ENCODE data around the gene ISOC1. TPM values are rescaled to one million over a fixed set of nuclear protein-coding genes. Genes with fewer than 3 reads are reported as not detected.

ISOC1 gene
- 10 to 100 TPM; 62.9 to 98.4 (median 88.4) TPM for total RNA-seq
- polyA plus RNA-seq: 121 TPM
- long read RNA-seq, donor 1, transcript ISOC1-201 (5 exons, 1,940 nt): major isoform, 394 of 409 reads
- long read RNA-seq, donor 1, partial matches to known transcripts: 3 of 409 reads
- long read RNA-seq, donor 1, other reads (novel, unspliced or antisense): 12 of 409 reads
- long read RNA-seq, donor 2, transcript ISOC1-201 (5 exons, 1,940 nt): major isoform, 134 of 138 reads
- long read RNA-seq, donor 2, partial matches to known transcripts: 3 of 138 reads
- long read RNA-seq, donor 2, other reads (novel, unspliced or antisense): 1 of 138 reads
- long read RNA-seq, donor 3, transcript ISOC1-201 (5 exons, 1,940 nt): major isoform, 535 of 556 reads
- long read RNA-seq, donor 3, partial matches to known transcripts: 1 of 556 reads
- long read RNA-seq, donor 3, other reads (novel, unspliced or antisense): 20 of 556 reads
- long read RNA-seq, donor 4, transcript ISOC1-201 (5 exons, 1,940 nt): major isoform, 164 of 174 reads
- long read RNA-seq, donor 4, partial matches to known transcripts: 0 of 174 reads
- long read RNA-seq, donor 4, other reads (novel, unspliced or antisense): 10 of 174 reads

DNA sequence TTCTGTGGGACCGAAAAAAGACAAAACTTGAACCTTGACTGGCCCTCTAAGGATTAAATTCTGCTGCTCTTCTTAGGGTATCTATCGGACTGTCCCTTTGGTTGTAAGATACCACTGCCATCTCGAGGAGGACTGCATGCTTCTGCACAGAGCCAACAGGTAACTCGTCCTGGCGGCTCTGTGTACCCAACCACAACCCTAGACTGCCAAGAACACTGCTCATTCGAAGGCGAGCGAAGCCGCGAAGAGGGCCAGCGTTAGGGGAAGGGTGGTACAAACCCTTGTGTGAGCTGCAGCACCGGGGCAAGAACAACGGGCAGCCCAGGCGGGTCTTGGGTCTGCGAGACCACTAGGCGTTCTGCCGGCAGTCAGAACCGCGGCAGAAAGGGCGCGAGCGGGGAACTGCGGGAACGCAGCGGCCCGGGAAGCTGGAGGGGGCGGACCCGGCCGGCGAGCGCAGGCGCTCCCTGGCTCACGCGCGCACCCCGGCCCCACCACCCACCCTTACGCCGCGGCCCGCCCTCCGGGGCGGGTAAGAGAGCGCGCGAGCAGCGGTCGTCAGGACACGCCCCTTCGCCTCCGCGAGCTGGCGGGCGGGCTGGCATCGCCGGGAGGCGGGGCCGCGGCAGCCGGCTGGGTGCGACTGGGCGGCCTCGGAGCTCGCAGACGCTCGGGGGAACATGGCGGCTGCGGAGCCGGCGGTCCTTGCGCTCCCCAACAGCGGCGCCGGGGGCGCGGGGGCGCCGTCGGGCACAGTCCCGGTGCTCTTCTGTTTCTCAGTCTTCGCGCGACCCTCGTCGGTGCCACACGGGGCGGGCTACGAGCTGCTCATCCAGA is at the start of gene ISOC1:
TSS of gene ISOC1 (plus strand) at position 663 of the 837 bp plus-strand sequence. CDS start at position 681, 18 bp downstream.
- Histone ChIP-seq H3K27me3 (ENCODE audit: control insufficient read depth, insufficient read depth) (no peaks in the 10 kb centered on the region), H3K4me3 (ENCODE audit: low read length) (peak within 1 kb of the TSS; percentile 84), H3K4me1 (ENCODE audit: control insufficient read depth, insufficient read depth, low read length) (peaks cover 2% of the 10 kb centered on the region), H3K9me3 (ENCODE audit: control insufficient read depth, low read length) (no peaks in the 10 kb centered on the region), H3K27ac (ENCODE audit: low read length) (peak within 1 kb of the TSS; percentile 94)
- WGBS: under 1% methylated on average over 87 of the region's 87 CpGs
- ATAC-seq (peak; percentile 98 to 99), DNase-seq (peak; percentile 94 to 98 (median 97))
- intact Hi-C loops (cut with DNase I): no loop called here

DNA sequence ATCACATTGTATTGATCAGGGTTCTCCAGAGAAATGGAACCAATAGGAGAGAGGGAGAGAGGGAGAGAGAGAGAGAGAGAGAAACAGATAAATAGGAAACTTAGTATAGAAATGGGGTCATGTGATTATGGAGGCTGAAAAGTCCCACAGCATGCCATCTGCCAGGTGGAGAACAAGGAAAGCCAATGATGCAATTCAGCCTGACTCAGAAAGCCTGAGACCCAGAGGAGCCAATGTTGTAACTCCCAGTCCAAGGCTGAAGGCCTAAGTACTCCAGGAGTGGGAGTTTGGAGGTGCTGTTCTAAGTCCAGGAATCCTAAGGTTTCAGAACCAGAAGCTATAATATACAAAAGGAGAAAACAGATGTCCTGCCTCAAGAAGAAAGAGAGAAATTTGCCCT is 48.4 kb upstream of the ISOC1 start:
- intact Hi-C loops (cut with DNase I): no loop called here
- no peaks in the 10 kb centered on the region for H3K27me3 ChIP-seq (ENCODE audit: control insufficient read depth, insufficient read depth)
- DNase-seq (no peak), ATAC-seq (no peak)
- peaks cover 3% of the 10 kb centered on the region for H3K4me1 ChIP-seq (ENCODE audit: control insufficient read depth, insufficient read depth, low read length)
- H3K9me3 ChIP-seq (ENCODE audit: control insufficient read depth, low read length): no peaks in the 10 kb centered on the region
- H3K27ac ChIP-seq (ENCODE audit: low read length): no peak overlapping the region
- H3K4me3 ChIP-seq (ENCODE audit: low read length): no peak overlapping the region

DNA sequence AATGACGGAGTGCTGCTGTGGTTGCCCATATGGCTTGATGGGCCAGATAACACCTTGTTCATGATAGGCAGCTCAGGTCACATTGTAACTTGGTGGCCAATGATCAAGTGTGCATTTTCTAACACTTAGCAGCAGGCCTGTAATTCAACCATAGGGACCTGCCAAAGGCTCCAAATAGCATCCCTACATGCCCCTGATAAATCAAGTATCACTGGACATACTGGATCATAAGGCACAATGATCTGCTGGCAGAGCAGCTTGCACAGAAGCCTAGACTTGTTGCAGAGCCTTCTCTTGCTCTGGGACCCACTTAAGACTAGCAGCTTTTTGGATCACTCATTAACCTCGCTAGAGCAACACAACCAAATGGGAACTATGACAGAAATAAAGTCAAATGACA is 46.0 kb upstream of the ISOC1 start:
- no peak for ATAC-seq
- peaks cover 5% of the 10 kb centered on the region for H3K4me1 ChIP-seq (ENCODE audit: control insufficient read depth, insufficient read depth, low read length)
- 45% methylated on average over 2 of the region's 2 CpGs for WGBS
- no peak overlapping the region for H3K27ac ChIP-seq (ENCODE audit: low read length)
- H3K9me3 ChIP-seq (ENCODE audit: control insufficient read depth, low read length): no peaks in the 10 kb centered on the region
- H3K27me3 ChIP-seq (ENCODE audit: control insufficient read depth, insufficient read depth): no peaks in the 10 kb centered on the region
- H3K4me3 ChIP-seq (ENCODE audit: low read length): no peak overlapping the region
- DNase-seq: no peak
- intact Hi-C loops (cut with DNase I): no loop called here

DNA sequence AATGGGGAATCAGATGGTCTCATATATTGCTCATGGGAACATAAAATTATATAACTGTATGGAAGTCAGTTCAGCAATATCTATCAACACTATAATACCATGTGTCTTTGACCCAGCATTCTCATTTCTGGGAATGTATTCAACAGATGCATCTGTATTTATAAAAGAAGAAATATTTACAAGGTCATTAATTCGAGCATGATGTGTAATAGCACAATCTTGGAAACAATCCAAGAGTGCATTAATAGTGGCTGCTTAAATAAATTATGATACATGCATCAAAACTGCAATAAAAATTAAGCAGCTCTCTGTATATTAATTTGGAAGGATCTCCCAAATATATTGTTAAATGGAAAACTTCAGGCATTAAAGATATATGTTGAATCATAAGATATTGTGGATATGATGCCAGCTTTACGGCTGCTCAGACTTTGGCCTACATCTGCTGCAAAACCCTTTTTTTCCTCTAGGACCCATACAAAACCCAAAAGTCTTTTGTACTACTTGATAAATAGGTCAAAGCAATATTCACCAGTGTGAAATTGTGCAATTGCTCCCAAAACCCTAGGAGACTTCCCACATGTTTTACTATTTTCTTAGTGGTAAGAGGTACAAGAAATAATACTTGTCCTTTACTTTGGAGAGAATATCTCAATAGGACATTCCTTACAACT is 45.3 kb upstream of the ISOC1 start:
- no peaks in the 10 kb centered on the region for H3K27me3 ChIP-seq (ENCODE audit: control insufficient read depth, insufficient read depth)
- H3K4me1 ChIP-seq (ENCODE audit: control insufficient read depth, insufficient read depth, low read length): peaks cover 5% of the 10 kb centered on the region
- H3K4me3 ChIP-seq (ENCODE audit: low read length): no peak overlapping the region
- WGBS: 55% methylated on average over 2 of the region's 2 CpGs
- no peak overlapping the region for H3K27ac ChIP-seq (ENCODE audit: low read length)
- ATAC-seq (no peak), DNase-seq (no peak)
- H3K9me3 ChIP-seq (ENCODE audit: control insufficient read depth, low read length): no peaks in the 10 kb centered on the region
- intact Hi-C loops (cut with DNase I): no loop called here

DNA sequence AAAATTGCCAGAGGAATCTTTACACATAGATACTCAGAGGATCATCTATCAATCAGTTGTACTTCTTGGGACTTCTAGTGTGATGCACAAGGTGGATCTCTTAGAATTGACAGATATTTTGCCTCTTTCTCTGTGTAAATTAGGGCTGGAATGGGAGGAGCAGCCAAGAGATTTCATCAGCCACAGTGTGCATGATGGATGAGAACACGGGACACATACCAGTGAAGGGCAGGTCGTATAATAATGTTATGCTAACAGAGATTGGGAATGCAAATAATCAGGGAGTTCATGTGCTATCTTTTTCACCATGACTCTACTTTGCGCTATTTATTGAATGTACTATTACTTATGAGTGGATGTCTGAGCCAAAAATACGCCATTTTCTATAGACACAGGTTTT is 43.3 kb upstream of the ISOC1 start:
- H3K4me1 ChIP-seq (ENCODE audit: control insufficient read depth, insufficient read depth, low read length): peaks cover 5% of the 10 kb centered on the region
- no peaks in the 10 kb centered on the region for H3K27me3 ChIP-seq (ENCODE audit: control insufficient read depth, insufficient read depth)
- WGBS: 55% methylated on average over 4 of the region's 4 CpGs
- ATAC-seq (peak in 1 of 2 donors; percentile 40), DNase-seq (no peak)
- H3K27ac ChIP-seq (ENCODE audit: low read length): no peak overlapping the region
- no peaks in the 10 kb centered on the region for H3K9me3 ChIP-seq (ENCODE audit: control insufficient read depth, low read length)
- intact Hi-C loops (cut with DNase I): no loop called here
- H3K4me3 ChIP-seq (ENCODE audit: low read length): no peak overlapping the region

DNA sequence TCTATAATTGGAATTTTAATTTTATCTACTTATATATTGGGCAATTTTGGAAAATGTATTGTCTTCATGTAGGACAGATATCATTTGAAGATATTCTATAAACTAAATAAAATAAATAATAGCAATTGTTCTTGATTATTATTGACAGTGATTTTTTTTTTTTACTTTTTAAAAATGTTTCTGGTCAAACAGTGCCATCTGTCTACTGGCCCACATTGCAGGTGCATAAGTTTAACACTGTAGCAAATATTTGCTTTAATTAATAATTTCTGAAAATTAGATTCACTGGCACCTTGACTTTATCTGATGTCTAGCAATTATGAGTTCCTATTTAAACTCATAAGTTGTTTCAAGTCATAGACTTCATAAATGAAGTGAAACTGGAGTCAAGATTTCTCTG is 41.1 kb upstream of the ISOC1 start:
- peaks cover 4% of the 10 kb centered on the region for H3K4me1 ChIP-seq (ENCODE audit: control insufficient read depth, insufficient read depth, low read length)
- H3K9me3 ChIP-seq (ENCODE audit: control insufficient read depth, low read length): no peaks in the 10 kb centered on the region
- H3K27me3 ChIP-seq (ENCODE audit: control insufficient read depth, insufficient read depth): no peaks in the 10 kb centered on the region
- H3K27ac ChIP-seq (ENCODE audit: low read length): no peak overlapping the region
- no peak for DNase-seq
- intact Hi-C loops (cut with DNase I): no loop called here
- no peak overlapping the region for H3K4me3 ChIP-seq (ENCODE audit: low read length)
- ATAC-seq: no peak

DNA sequence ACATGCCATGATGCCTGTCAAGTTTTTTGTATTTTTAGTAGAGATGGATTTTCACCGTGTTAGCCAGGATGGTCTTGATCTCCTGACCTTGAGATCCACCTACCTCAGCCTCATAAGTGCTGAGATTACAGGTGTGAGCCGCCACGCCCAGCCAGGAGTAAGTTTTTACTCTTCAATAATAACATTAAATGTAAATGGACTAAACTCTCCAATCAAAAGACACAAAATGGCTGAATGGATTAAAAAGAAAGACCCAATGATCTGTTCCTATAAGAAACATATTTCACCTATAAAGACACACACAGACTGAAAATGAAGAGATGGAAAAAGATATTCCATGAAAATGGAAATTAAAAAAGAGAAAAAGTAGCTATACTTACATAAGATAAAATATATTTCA is 37.2 kb upstream of the ISOC1 start:
- H3K4me1 ChIP-seq (ENCODE audit: control insufficient read depth, insufficient read depth, low read length): no peaks in the 10 kb centered on the region
- H3K27me3 ChIP-seq (ENCODE audit: control insufficient read depth, insufficient read depth): no peaks in the 10 kb centered on the region
- DNase-seq (no peak), ATAC-seq (no peak)
- H3K27ac ChIP-seq (ENCODE audit: low read length): no peak overlapping the region
- H3K4me3 ChIP-seq (ENCODE audit: low read length): no peak overlapping the region
- no peaks in the 10 kb centered on the region for H3K9me3 ChIP-seq (ENCODE audit: control insufficient read depth, low read length)
- intact Hi-C loops (cut with DNase I): no loop called here
- WGBS: 95% methylated on average over 3 of the region's 3 CpGs

DNA sequence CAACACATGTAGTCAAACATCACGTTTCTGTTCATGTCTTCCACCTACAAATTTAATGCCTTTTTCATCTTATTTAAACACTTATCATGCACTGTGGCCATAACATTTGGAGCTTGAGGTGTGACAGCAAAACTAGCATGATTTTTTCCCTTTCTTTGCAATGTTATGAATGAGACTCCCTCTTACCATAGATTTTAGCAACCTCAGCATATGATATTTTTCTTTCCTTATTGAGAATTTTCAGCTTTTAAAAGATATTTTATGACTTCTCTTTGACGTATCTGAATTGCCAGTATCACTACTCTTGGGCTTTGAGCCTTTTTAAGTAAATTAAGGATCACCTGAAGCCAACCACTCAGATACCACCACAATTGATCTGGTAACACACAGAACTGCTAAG is 32.7 kb upstream of the ISOC1 start:
- ATAC-seq (no peak), DNase-seq (no peak)
- no peaks in the 10 kb centered on the region for H3K27me3 ChIP-seq (ENCODE audit: control insufficient read depth, insufficient read depth)
- WGBS: 76% methylated on average over 2 of the region's 2 CpGs
- no peaks in the 10 kb centered on the region for H3K9me3 ChIP-seq (ENCODE audit: control insufficient read depth, low read length)
- no peak overlapping the region for H3K27ac ChIP-seq (ENCODE audit: low read length)
- intact Hi-C loops (cut with DNase I): no loop called here
- peaks cover 3% of the 10 kb centered on the region for H3K4me1 ChIP-seq (ENCODE audit: control insufficient read depth, insufficient read depth, low read length)
- H3K4me3 ChIP-seq (ENCODE audit: low read length): no peak overlapping the region

DNA sequence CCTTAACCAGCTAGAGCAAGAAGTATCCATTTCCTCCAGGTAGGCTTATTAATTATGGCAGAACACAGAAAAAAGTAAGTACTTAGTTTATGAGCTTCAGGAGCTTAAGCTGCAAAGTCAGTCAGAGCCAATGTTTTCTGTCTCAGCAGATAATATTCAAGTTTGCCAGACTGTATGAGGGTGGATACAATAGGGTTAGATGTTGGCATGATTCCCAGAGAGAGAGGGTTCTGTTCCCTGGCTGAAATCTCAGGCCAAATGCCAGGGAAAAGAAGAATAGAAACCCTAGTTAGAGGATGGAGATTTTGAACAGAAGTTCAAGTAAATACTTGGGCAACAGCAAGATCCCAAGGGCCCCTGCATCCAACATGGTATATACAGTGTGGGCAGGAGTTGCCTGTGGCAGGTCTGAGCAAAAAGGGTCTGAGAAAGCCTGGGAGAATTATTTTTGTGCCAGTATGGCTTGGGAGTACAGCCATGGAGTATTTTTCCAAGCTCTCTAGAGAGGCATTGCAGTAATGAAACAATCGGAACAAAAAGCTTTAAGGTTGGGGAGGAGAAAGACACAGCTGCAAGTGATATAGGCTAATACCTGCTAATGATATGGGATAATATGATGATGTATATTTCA is 31.0 kb upstream of the ISOC1 start:
- Histone ChIP-seq H3K4me1 (ENCODE audit: control insufficient read depth, insufficient read depth, low read length) (peaks cover 3% of the 10 kb centered on the region), H3K9me3 (ENCODE audit: control insufficient read depth, low read length) (no peaks in the 10 kb centered on the region), H3K4me3 (ENCODE audit: low read length) (no peak overlapping the region), H3K27ac (ENCODE audit: low read length) (no peak overlapping the region), H3K27me3 (ENCODE audit: control insufficient read depth, insufficient read depth) (no peaks in the 10 kb centered on the region)
- DNase-seq (no peak), ATAC-seq (peak; percentile 77 to 82)
- intact Hi-C loops (cut with DNase I): no loop called here
- 23% methylated on average over 1 of the region's 1 CpG for WGBS

DNA sequence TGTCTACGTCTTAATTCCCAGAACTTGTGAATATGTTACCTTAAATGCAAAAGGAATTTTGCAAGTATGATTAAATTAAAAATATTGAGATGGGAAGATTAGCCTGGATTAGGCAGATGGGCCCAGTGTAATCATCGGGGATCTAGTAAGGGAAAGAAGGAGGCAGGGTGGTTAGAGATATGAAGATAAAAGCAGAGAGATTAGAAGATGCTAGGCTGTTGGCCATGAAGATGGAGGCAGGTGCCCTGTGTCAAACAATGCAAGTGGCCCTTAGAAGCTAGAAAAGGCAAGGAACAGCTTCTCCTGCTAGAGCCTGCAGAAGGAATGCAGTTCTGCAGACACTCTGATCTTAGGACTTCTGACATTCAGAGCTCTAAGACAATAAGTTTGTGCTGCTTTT is 28.8 kb upstream of the ISOC1 start:
- intact Hi-C loops (cut with DNase I): no loop called here
- WGBS: 93% methylated on average over 2 of the region's 2 CpGs

More for the DNA sequence above, 28.8 kb upstream of the ISOC1 start:
- DNase-seq (no peak), ATAC-seq (no peak)
- Histone ChIP-seq H3K27ac (ENCODE audit: low read length) (no peak overlapping the region), H3K9me3 (ENCODE audit: control insufficient read depth, low read length) (no peaks in the 10 kb centered on the region), H3K4me1 (ENCODE audit: control insufficient read depth, insufficient read depth, low read length) (peaks cover 3% of the 10 kb centered on the region), H3K4me3 (ENCODE audit: low read length) (no peak overlapping the region), H3K27me3 (ENCODE audit: control insufficient read depth, insufficient read depth) (no peaks in the 10 kb centered on the region)

Data from right cardiac atrium (tissue), 5 donors.